ENCODE results near the gene TUBA8.
"Not testable (repeated sequence)": the region's sequence is repeated elsewhere in the genome, so short reads cannot be mapped to it uniquely, and the experiment has no call there.

The TUBA8 gene

GRCh38 chr22:18110194-18110953, at the start of gene TUBA8:
TSS of gene TUBA8 (plus strand) at chr22:18110809. CDS start at chr22:18110866, 57 bp downstream.
- DNase-seq (ENCODE audit: low spot score) = peak; percentile 63

GRCh38 chr22:18062421-18062820, 48.2 kb upstream of the TUBA8 start:
- no peak for DNase-seq (ENCODE audit: low spot score)

- DNase-seq (ENCODE audit: low spot score) = no peak
These were observed 47.3 kb upstream of the TUBA8 start for GRCh38 chr22:18063306-18063705.

- not testable (repeated sequence) for DNase-seq (ENCODE audit: low spot score)
These were observed 46.9 kb upstream of the TUBA8 start for GRCh38 chr22:18063715-18064114.

- DNase-seq (ENCODE audit: low spot score) = no peak
These were observed 46.0 kb upstream of the TUBA8 start for GRCh38 chr22:18064636-18065035.

GRCh38 chr22:18065256-18065655, 45.4 kb upstream of the TUBA8 start:
- DNase-seq (ENCODE audit: low spot score) = no peak

- no peak for DNase-seq (ENCODE audit: low spot score)
These were observed 44.3 kb upstream of the TUBA8 start for GRCh38 chr22:18066181-18066859.

GRCh38 chr22:18067121-18067520, 43.5 kb upstream of the TUBA8 start:
- no peak for DNase-seq (ENCODE audit: low spot score)

- no peak for DNase-seq (ENCODE audit: low spot score)
These were observed 42.9 kb upstream of the TUBA8 start for GRCh38 chr22:18067548-18068341.

- DNase-seq (ENCODE audit: low spot score) = no peak
These were observed 42.1 kb upstream of the TUBA8 start for GRCh38 chr22:18068381-18068988.

- no peak for DNase-seq (ENCODE audit: low spot score)
These were observed 41.6 kb upstream of the TUBA8 start for GRCh38 chr22:18069041-18069440.

GRCh38 chr22:18070041-18070440, 40.6 kb upstream of the TUBA8 start:
- DNase-seq (ENCODE audit: low spot score) = no peak

GRCh38 chr22:18070556-18071306, 39.9 kb upstream of the TUBA8 start:
- DNase-seq (ENCODE audit: low spot score) = no peak

- DNase-seq (ENCODE audit: low spot score) = not testable (repeated sequence)
These were observed 39.2 kb upstream of the TUBA8 start for GRCh38 chr22:18071307-18071967.

- no peak for DNase-seq (ENCODE audit: low spot score)
These were observed 38.7 kb upstream of the TUBA8 start for GRCh38 chr22:18071968-18072310.

GRCh38 chr22:18073467-18073866, 37.1 kb upstream of the TUBA8 start:
- DNase-seq (ENCODE audit: low spot score) = no peak

- DNase-seq (ENCODE audit: low spot score) = not testable (repeated sequence)
These were observed 36.7 kb upstream of the TUBA8 start for GRCh38 chr22:18073927-18074326.

- no peak for DNase-seq (ENCODE audit: low spot score)
These were observed 35.4 kb upstream of the TUBA8 start for GRCh38 chr22:18075101-18075719.

- peak; percentile 66 for DNase-seq (ENCODE audit: low spot score)
These were observed 34.7 kb upstream of the TUBA8 start for GRCh38 chr22:18075720-18076497.
